Smooth muscle cell (in vitro differentiated cells): ENCODE data around the gene LCN15. TPM values are rescaled to one million over a fixed set of nuclear protein-coding genes. Genes with fewer than 3 reads are reported as not detected.

Experiments
- DNase-seq: peaks from one replicate; lab custom pipeline; 2025; ENCODE audit not compliant: unreplicated experiment; lab: John Stamatoyannopoulos, UW
- H2AFZ ChIP-seq: fragments of 200-600 bp; sonication (generic); 2 replicates; pipeline ENCODE4 v1.6.0; 2016; ENCODE audit warnings: antibody characterized with exemption, low read depth, mild to moderate bottlenecking
- H3F3A ChIP-seq: fragments of 200-600 bp; sonication (generic); 2 replicates; pipeline ENCODE4 v1.6.0; 2017; ENCODE audit warnings: antibody characterized with exemption, low read depth
- H3K27ac ChIP-seq: fragments of 200-600 bp; sonication (generic); 2 replicates; pipeline ENCODE4 v1.5.1; 2016; ENCODE audit warnings: low read depth, mild to moderate bottlenecking
- H3K27me3 ChIP-seq: fragments of 200-600 bp; sonication (generic); 2 replicates; pipeline ENCODE4 v1.6.1; 2016; ENCODE audit warnings: low read depth, mild to moderate bottlenecking
- H3K36me3 ChIP-seq: fragments of 200-600 bp; sonication (generic); 2 replicates; pipeline ENCODE4 v1.5.1; 2016; ENCODE audit warnings: low read depth
- H3K4me1 ChIP-seq: fragments of 200-600 bp; sonication (generic); 2 replicates; pipeline ENCODE4 v1.5.1; 2016; ENCODE audit warnings: low read depth
- H3K4me2 ChIP-seq: fragments of 200-600 bp; sonication (generic); 2 replicates; pipeline ENCODE4 v1.6.0; 2016; ENCODE audit warnings: mild to moderate bottlenecking
- H3K4me3 ChIP-seq: fragments of 200-600 bp; sonication (generic); 2 replicates; pipeline ENCODE4 v1.5.1; 2016; ENCODE audit warnings: mild to moderate bottlenecking
- H3K79me2 ChIP-seq: fragments of 200-600 bp; sonication (generic); 2 replicates; pipeline ENCODE4 v1.6.0; 2016; ENCODE audit warnings: low read depth, mild to moderate bottlenecking
- H3K9ac ChIP-seq: fragments of 200-600 bp; sonication (generic); 2 replicates; pipeline ENCODE4 v1.6.0; 2016; ENCODE audit warnings: low read depth
- H3K9me3 ChIP-seq: fragments of 200-600 bp; sonication (generic); replicated peaks from 2 replicates; pipeline ENCODE4 v1.5.1; 2016; ENCODE audit warnings: low read depth
- H4K20me1 ChIP-seq: fragments of 200-600 bp; sonication (generic); 2 replicates; pipeline ENCODE4 v1.6.0; 2016; ENCODE audit warnings: low read depth
- CTCF ChIP-seq: fragments of 200-600 bp; sonication (generic); IDR thresholded peaks from 2 replicates; pipeline ENCODE4 v1.5.1; 2017; ENCODE audit warnings: borderline replicate concordance, mild to moderate bottlenecking, antibody characterized with exemption; ENCODE audit not compliant: insufficient read depth, poor library complexity, severe bottlenecking
- WGBS: methylation state at CpG from one replicate; pipeline ENCODE4 v1.1.7; 2016; ENCODE audit warnings: low lambda C conversion rate; 5-methylcytosine and 5-hydroxymethylcytosine counted together
- polyA plus RNA-seq: library from polyadenylated mRNA; unstranded; fragments of >200 nt; fragmentation: Nextera tagmentation; extraction: Ambion mirVana; gene quantifications from 2 replicates; pipeline ENCODE4 v1.2.1, GENCODE V29; 2016
- total RNA-seq: library from RNA; depleted of rRNA; stranded (reverse); fragments of >200 nt; gene quantifications from 2 replicates; pipeline ENCODE4 v1.2.3, GENCODE V29; 2014

LCN15 gene
- total and polyA plus RNA-seq, 2 experiments from 2014 or later, result not detected

GRCh38 chr9:136743639-136744211 lies 20.6 kb downstream of the LCN15 start:
- no peak for DNase-seq
- no peak overlapping the region for H2AFZ ChIP-seq
- H4K20me1 ChIP-seq, result no peaks in the 10 kb centered on the region
- H3K36me3 ChIP-seq, result no peaks in the 10 kb centered on the region
- H3F3A ChIP-seq, result no peaks in the 10 kb centered on the region
- no peak overlapping the region for H3K27ac ChIP-seq
- no peak overlapping the region for H3K4me2 ChIP-seq
- H3K4me1 ChIP-seq, result no peaks in the 10 kb centered on the region
- WGBS, result 91% methylated on average over 13 of the region's 16 CpGs
- no peaks in the 10 kb centered on the region for H3K79me2 ChIP-seq
- no peaks in the 10 kb centered on the region for H3K9me3 ChIP-seq
- no peaks in the 10 kb centered on the region for H3K27me3 ChIP-seq
- no peak for TF ChIP-seq CTCF
- H3K4me3 ChIP-seq, result no peak overlapping the region
- no peak overlapping the region for H3K9ac ChIP-seq

GRCh38 chr9:136742591-136743391 lies 21.5 kb downstream of the LCN15 start, which contains the start of gene LCN10:
TSS of gene LCN10 (minus strand) at chr9:136742940. CDS start at chr9:136742903, 37 bp downstream.
- no peak within 1 kb of the TSS for H3K27ac ChIP-seq
- 66% methylated on average over 21 of the region's 25 CpGs for WGBS
- H2AFZ ChIP-seq, result no peak within 1 kb of the TSS
- H4K20me1 ChIP-seq, result no peaks in the 10 kb centered on the region
- no peaks in the 10 kb centered on the region for H3K4me1 ChIP-seq
- no peak within 1 kb of the TSS for H3K4me3 ChIP-seq
- H3K4me2 ChIP-seq, result no peak within 1 kb of the TSS
- H3K79me2 ChIP-seq, result no peaks in the 10 kb centered on the region
- no peaks in the 10 kb centered on the region for H3K27me3 ChIP-seq
- H3K36me3 ChIP-seq, result no peaks in the 10 kb centered on the region
- no peaks in the 10 kb centered on the region for H3F3A ChIP-seq
- no peaks in the 10 kb centered on the region for H3K9me3 ChIP-seq
- no peak within 1 kb of the TSS for H3K9ac ChIP-seq
- no peak for DNase-seq
- peak; percentile 35 for TF ChIP-seq CTCF

- Histone ChIP-seq H3K4me3 (no peak overlapping the region), H3K9me3 (no peaks in the 10 kb centered on the region), H3K4me2 (no peak overlapping the region), H3K4me1 (no peaks in the 10 kb centered on the region), H3K27ac (no peak overlapping the region), H3F3A (no peaks in the 10 kb centered on the region), H3K9ac (no peak overlapping the region), H3K36me3 (no peaks in the 10 kb centered on the region), H3K79me2 (no peaks in the 10 kb centered on the region), H3K27me3 (no peaks in the 10 kb centered on the region), H2AFZ (no peak overlapping the region), H4K20me1 (no peaks in the 10 kb centered on the region)
- no peak for TF ChIP-seq CTCF
- 86% methylated on average over 30 of the region's 32 CpGs for WGBS
- no peak for DNase-seq
These were observed 22.3 kb downstream of the LCN15 start for GRCh38 chr9:136741883-136742571.
